ENCODE data around the gene NDUFV3. TPM values are rescaled to one million over a fixed set of nuclear protein-coding genes. Genes with fewer than 3 reads are reported as not detected.
"Not testable (repeated sequence)": the region's sequence is repeated elsewhere in the genome, so short reads cannot be mapped to it uniquely, and the experiment has no call there.

NDUFV3 gene
- total RNA-seq, 1 donor from 2014 or later = 33.9 TPM

GRCh38 chr21:42932378-42933136, 39.4 kb downstream of the NDUFV3 start:
- intact Hi-C loops (cut with micrococcal nuclease) = not testable (repeated sequence)

GRCh38 chr21:42933137-42933970, 40.2 kb downstream of the NDUFV3 start:
- intact Hi-C loops (cut with micrococcal nuclease) = not testable (repeated sequence)

- intact Hi-C loops (cut with micrococcal nuclease) = not testable (repeated sequence)
Measured at GRCh38 chr21:42933973-42934372, 40.9 kb downstream of the NDUFV3 start.

- intact Hi-C loops (cut with micrococcal nuclease) = not testable (repeated sequence)
Measured at GRCh38 chr21:42936360-42936759, 43.3 kb downstream of the NDUFV3 start.

- intact Hi-C loops (cut with micrococcal nuclease) = not testable (repeated sequence)
Measured at GRCh38 chr21:42937034-42937940, 44.2 kb downstream of the NDUFV3 start.

GRCh38 chr21:42937960-42938605, 45.0 kb downstream of the NDUFV3 start:
- intact Hi-C loops (cut with micrococcal nuclease) = no loop called here

- intact Hi-C loops (cut with micrococcal nuclease) = not testable (repeated sequence)
Measured at GRCh38 chr21:42938606-42938995, 45.5 kb downstream of the NDUFV3 start.

GRCh38 chr21:42939582-42940413, 46.7 kb downstream of the NDUFV3 start:
- intact Hi-C loops (cut with micrococcal nuclease) = no loop called here

GRCh38 chr21:42941696-42942085, 48.6 kb downstream of the NDUFV3 start:
- intact Hi-C loops (cut with micrococcal nuclease) = no loop called here

GRCh38 chr21:42942244-42942643, 49.1 kb downstream of the NDUFV3 start:
- intact Hi-C loops (cut with micrococcal nuclease) = no loop called here

GRCh38 chr21:42949094-42949755, 56.1 kb downstream of the NDUFV3 start:
- intact Hi-C loops (cut with micrococcal nuclease) = not testable (repeated sequence)

GRCh38 chr21:42951193-42951592, 58.1 kb downstream of the NDUFV3 start:
- intact Hi-C loops (cut with micrococcal nuclease) = not testable (repeated sequence)

- intact Hi-C loops (cut with micrococcal nuclease) = loop anchor here (1.0 to 5.0 kb wide), 2 partner anchors 26 to 35 kb away; no protein-coding TSS in a partner anchor
Measured at GRCh38 chr21:42956824-42957630, 63.9 kb downstream of the NDUFV3 start.

- intact Hi-C loops (cut with micrococcal nuclease) = loop anchor here (5.0 kb wide), 1 partner anchor 36 kb away; no protein-coding TSS in a partner anchor
Measured at GRCh38 chr21:42958122-42958521, 65.0 kb downstream of the NDUFV3 start.

GRCh38 chr21:42959728-42960127, 66.6 kb downstream of the NDUFV3 start:
- intact Hi-C loops (cut with micrococcal nuclease) = loop anchor here (5.0 kb wide), 1 partner anchor 37 kb away; no protein-coding TSS in a partner anchor

GRCh38 chr21:42962380-42963007, 69.4 kb downstream of the NDUFV3 start:
- intact Hi-C loops (cut with micrococcal nuclease) = no loop called here
